Heart left ventricle (tissue), 13 donors: ENCODE data around the gene EMX1.

Experiments used
- CTCF ChIP-seq, 12 donors: fragments of 200-600 bp; sonication (generic) in 4 of 12; IDR thresholded peaks; one replicate each; pipeline versions ENCODE4 v1.5.0 to v1.8.0; 2018 to 2022; ENCODE audit warnings: antibody characterized with exemption in 12 of 12, mild to moderate bottlenecking in 5 of 12
- POLR2A ChIP-seq, 2 donors: fragments of 450-650 bp; IDR thresholded peaks; one replicate each; pipeline ENCODE4 v1.6.1; 2017; ENCODE audit warnings: antibody characterized with exemption in 2 of 2, mild to moderate bottlenecking in 2 of 2, moderate library complexity in 2 of 2
- donor health status: ischemic (EF 13 %, LVEDD 7.1; RV severe dilation, severe dysfunction).
- donor health status: DM: no; HTN: yes; CAD: no.
- donor health status: DM: no; HTN: no; CAD: no.
- donor health status: ischemic (EF 25% LVEDD 6.9; RV normal size, moderate dysfunction).
- donor health status: ischemic (EF 25% LVEDD 5.7; RV mildly dilated, moderate dysfunction).
- donor health status: ischemic (EF 35%, LVEDD 5.7; RV mildly dilated, moderate dysfunction).
- donor health status: nonischemic (EF 11% LVEDD 7.7; RV severe dilation, severe dysfunction).
- donor health status: DM: yes; HTN: yes; CAD: no.
- donor health status: PGD.
- donor health status: ischemic (EF 29% LVEDD 5.4; RV normal size, mild dysfunction).
- donor health status: nonischemic (EF 23%, LVEDD 6.1; RV moderate dilation, normal function).

- TF ChIP-seq POLR2A (IDR thresholded peaks at IDR 0.05) (no peak), CTCF (IDR thresholded peaks at IDR 0.05) (no peak)
Measured at GRCh38 chr2:72938455-72938854, 21.1 kb downstream of the EMX1 start.
